GM19395 (cell line): ENCODE measurements around the gene PNPLA6.
A peak's percentile ranks its signal among the peaks of the same experiment; 100 is the strongest.
"Not testable (repeated sequence)": the region's sequence is repeated elsewhere in the genome, so short reads cannot be mapped to it uniquely, and the experiment has no call there.

Experiments
- ATAC-seq: cut with Tn5 transposase; IDR thresholded peaks from one replicate; pipeline ENCODE4 v1.9.1; 2021; ENCODE audit warnings: mild to moderate bottlenecking, moderate library complexity; ENCODE audit not compliant: unreplicated experiment

The PNPLA6 gene

GRCh38 chr19:7529610-7530490 is 5.7 kb upstream of the PNPLA6 start:
- ATAC-seq = no peak

GRCh38 chr19:7533281-7533885 is 2.1 kb upstream of the PNPLA6 start:
- ATAC-seq = no peak

- ATAC-seq = no peak
Measured at GRCh38 chr19:7533925-7534480, 1.5 kb upstream of the PNPLA6 start.

- peak; percentile 13 for ATAC-seq
Measured at GRCh38 chr19:7534531-7535046, 928 bp upstream of the PNPLA6 start.

GRCh38 chr19:7535998-7536695 is 630 bp downstream of the PNPLA6 start:
- ATAC-seq = no peak

GRCh38 chr19:7538990-7539389 is 3.5 kb downstream of the PNPLA6 start:
- ATAC-seq = not testable (repeated sequence)

- no peak for ATAC-seq
Measured at GRCh38 chr19:7539827-7540425, 4.4 kb downstream of the PNPLA6 start.

- no peak for ATAC-seq
Measured at GRCh38 chr19:7540761-7541474, 5.4 kb downstream of the PNPLA6 start.

- ATAC-seq = no peak
Measured at GRCh38 chr19:7541475-7541824, 5.9 kb downstream of the PNPLA6 start.

- no peak for ATAC-seq
Measured at GRCh38 chr19:7541828-7542443, 6.4 kb downstream of the PNPLA6 start.

- ATAC-seq = no peak
Measured at GRCh38 chr19:7542556-7543348, 7.2 kb downstream of the PNPLA6 start.

GRCh38 chr19:7544626-7545025 is 9.1 kb downstream of the PNPLA6 start:
- ATAC-seq = no peak

- ATAC-seq = no peak
Measured at GRCh38 chr19:7545300-7545699, 9.8 kb downstream of the PNPLA6 start.

- no peak for ATAC-seq
Measured at GRCh38 chr19:7545904-7546303, 10.4 kb downstream of the PNPLA6 start.

GRCh38 chr19:7547159-7547558 is 11.6 kb downstream of the PNPLA6 start:
- ATAC-seq = no peak

GRCh38 chr19:7549429-7550148 is 14.1 kb downstream of the PNPLA6 start:
- ATAC-seq = no peak

GRCh38 chr19:7550169-7550770 is 14.8 kb downstream of the PNPLA6 start:
- ATAC-seq = no peak
